GM21576 (cell line): ENCODE measurements around the gene LRMDA.

Experiments
- ATAC-seq: cut with Tn5 transposase; IDR thresholded peaks from one replicate; pipeline ENCODE4 v1.9.1; 2021; ENCODE audit warnings: mild to moderate bottlenecking, moderate library complexity; ENCODE audit not compliant: unreplicated experiment

The LRMDA gene

GRCh38 chr10:75967491-75967890 lies 536.1 kb downstream of the LRMDA start:
- no peak for ATAC-seq

GRCh38 chr10:75969031-75969430 lies 537.6 kb downstream of the LRMDA start:
- ATAC-seq, result no peak

- ATAC-seq, result no peak
Measured at GRCh38 chr10:75971402-75972211, 540.2 kb downstream of the LRMDA start.

GRCh38 chr10:75972491-75973276 lies 541.3 kb downstream of the LRMDA start:
- ATAC-seq, result no peak

GRCh38 chr10:75974080-75974479 lies 542.7 kb downstream of the LRMDA start:
- ATAC-seq, result no peak

GRCh38 chr10:75976681-75977080 lies 545.3 kb downstream of the LRMDA start:
- no peak for ATAC-seq

- no peak for ATAC-seq
Measured at GRCh38 chr10:75977139-75977538, 545.7 kb downstream of the LRMDA start.

- ATAC-seq, result no peak
Measured at GRCh38 chr10:75978213-75978612, 546.8 kb downstream of the LRMDA start.

- ATAC-seq, result no peak
Measured at GRCh38 chr10:75980419-75981002, 549.1 kb downstream of the LRMDA start.

GRCh38 chr10:75982611-75983369 lies 551.4 kb downstream of the LRMDA start:
- no peak for ATAC-seq

GRCh38 chr10:75984067-75984466 lies 552.6 kb downstream of the LRMDA start:
- no peak for ATAC-seq

- ATAC-seq, result no peak
Measured at GRCh38 chr10:75987616-75988015, 556.2 kb downstream of the LRMDA start.

GRCh38 chr10:75994357-75995040 lies 563.1 kb downstream of the LRMDA start:
- ATAC-seq, result no peak

GRCh38 chr10:75995041-75995430 lies 563.6 kb downstream of the LRMDA start:
- ATAC-seq, result no peak

GRCh38 chr10:75995720-75996119 lies 564.3 kb downstream of the LRMDA start:
- no peak for ATAC-seq

- ATAC-seq, result no peak
Measured at GRCh38 chr10:75999001-75999400, 567.6 kb downstream of the LRMDA start.

GRCh38 chr10:75999515-76000209 lies 568.2 kb downstream of the LRMDA start:
- no peak for ATAC-seq

GRCh38 chr10:76000550-76000949 lies 569.1 kb downstream of the LRMDA start:
- no peak for ATAC-seq

- ATAC-seq, result no peak
Measured at GRCh38 chr10:76001019-76001418, 569.6 kb downstream of the LRMDA start.

GRCh38 chr10:76001461-76001860 lies 570.0 kb downstream of the LRMDA start:
- no peak for ATAC-seq
